Activated T-cell treated with anti-CD3 and anti-CD28 coated beads for 1 hour (primary cell): ENCODE results near the gene STARD13.
"Not testable (repeated sequence)": the region's sequence is repeated elsewhere in the genome, so short reads cannot be mapped to it uniquely, and the experiment has no call there.

Source experiments
- DNase-seq: peaks from one replicate; pipeline ENCODE4 v3.0.0-alpha.2; 2020; ENCODE audit warnings: low read depth

The STARD13 gene

DNA sequence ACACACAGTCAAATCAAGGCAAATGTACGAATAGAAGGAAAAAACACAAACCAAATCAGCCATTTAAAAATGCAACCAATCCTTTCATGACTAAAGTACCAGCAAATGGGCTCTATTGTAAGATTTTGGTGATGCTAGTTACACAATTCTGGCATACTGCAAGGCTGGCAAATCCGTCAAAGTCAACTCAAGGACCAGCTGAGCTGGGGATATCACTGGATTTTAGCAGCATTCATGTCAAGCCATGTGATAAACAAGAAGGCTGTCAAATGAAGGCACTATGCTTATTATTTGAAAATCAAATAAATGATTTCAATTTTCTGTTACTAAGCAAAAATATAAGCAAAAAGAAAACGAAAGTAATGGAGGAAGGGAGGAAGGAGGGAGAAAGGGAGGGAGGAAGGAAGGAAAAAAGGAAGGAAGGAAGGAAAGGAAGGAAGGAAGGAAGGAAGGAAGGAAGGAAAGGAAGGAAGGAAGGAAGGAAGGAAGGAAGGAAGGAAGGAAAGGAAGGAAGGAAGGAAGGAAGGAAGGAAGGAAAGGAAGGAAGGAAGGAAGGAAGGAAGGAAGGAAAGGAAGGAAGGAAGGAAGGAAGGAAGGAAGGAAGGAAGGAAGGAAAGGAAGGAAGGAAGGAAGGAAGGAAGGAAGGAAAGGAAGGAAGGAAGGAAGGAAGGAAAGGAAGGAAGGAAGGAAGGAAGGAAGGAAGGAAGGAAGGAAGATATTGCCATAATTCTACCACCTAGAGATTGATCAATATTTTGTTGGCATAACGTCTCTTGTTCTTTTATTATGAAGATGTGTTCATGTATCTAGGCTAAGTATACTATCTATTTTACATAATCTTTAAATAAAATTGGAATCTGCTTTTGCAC lies 108.0 kb downstream of the STARD13 start:
- DNase-seq, result not testable (repeated sequence)

DNA sequence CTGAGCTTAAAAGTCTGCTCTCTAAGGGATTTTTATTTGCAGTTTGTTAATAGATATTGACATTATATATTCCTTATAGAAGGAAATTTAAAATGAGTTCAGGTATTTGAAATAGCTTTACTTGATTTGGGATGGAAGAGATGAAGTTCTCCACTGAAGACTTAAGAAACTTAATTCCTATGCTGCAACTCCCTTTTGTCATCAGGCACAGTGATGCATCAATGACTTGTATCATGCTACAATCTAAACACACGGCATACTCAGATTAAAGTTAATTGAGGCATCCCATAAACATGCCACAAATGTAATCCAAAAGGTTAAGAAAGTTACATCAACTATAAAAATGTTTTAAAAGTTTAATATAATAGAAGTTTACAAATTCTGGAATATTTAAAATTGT lies 109.0 kb downstream of the STARD13 start:
- DNase-seq, result no peak

DNA sequence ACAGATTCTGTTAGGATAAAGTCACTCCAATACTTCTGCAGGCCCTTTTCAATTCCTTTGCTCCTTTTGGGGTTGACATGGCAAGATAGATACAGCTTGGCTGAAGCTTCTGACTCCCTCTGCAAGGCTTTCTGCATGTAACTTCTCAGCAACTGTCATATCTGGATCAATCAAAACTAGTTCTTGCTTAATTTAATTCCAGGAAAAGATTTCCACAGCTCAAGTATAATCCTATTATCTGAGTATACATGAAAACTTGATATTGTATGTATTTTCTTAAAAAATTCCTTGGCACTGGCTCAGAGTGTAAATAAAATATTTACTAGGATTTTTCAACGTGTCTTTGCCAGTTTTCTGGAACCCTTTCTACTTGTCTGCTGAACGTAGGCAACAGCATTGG lies 109.6 kb downstream of the STARD13 start:
- no peak for DNase-seq

DNA sequence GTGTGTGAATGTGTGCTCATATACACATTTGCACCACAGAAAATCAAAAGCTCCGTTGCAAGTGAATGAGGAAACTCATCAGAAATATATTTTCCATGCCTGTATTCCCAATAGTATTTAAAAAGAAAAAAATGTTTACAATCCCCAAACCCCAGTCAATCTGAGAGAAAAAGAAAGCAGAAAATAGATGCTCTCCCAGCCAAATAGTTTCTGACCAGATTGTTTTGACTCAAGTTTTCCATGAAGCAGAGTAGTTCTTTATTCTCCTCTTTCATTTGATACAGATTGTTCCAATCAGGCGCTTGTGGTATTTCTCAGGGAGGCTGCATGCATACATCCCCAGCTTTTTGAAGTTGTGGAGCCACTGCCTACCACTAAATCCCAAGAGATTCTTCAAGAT lies 110.6 kb downstream of the STARD13 start:
- DNase-seq, result no peak

DNA sequence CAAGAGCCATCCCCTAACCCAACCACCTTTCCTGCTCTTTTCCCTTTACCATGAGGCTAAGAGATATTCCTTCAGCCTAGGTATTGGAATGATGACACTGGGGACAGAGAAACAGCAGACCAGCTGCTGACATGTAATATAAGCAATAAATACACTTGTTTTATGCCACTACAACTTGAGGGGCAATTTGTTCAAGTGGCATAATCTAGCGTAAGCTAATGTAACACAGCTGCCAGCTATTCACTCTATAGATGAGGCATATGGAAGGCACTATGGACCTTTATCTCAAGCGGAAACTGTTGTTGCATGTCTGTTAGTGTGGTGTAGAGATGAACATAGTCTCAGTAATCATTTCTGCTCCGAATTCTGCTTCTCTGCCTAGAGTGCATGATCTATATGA lies 111.1 kb downstream of the STARD13 start:
- no peak for DNase-seq

DNA sequence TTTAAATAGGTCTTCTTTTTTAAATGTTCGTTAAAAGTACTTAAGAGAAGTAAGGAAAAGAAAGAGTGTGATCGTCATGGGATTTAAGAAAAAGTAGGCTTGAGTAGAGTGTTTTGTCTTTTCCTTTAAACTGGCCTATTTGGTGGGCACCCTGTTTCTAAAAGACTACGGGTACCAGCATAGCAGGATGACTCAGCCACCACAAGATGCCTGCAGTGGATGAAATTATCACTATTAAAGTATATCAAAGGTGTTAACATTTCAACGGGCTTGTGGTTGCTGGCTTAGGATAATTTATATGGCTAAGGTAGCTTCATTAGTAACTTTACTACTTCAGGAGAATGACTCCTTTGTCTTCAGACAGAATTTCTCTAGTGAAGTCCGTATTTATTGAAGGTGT lies 112.6 kb downstream of the STARD13 start:
- DNase-seq, result no peak

DNA sequence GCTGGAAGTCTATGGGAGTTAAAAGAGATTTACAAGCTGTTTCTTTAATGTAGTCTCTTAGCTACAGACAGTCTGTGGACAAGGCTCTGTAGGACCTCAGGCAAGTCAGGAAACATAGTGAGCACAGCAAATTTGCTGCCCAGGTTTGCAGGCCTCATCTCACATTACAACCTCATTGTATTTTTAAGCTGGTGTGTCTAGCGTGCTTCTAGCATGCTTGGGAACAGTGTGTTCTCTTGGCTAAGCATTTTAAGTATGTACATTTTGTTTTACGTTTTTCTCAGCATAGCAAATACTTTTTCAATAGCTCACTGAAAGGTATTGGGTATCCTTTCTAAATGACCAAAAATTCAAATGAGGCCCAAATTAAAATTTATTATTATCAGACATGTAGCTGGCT lies 113.2 kb downstream of the STARD13 start:
- DNase-seq, result no peak

DNA sequence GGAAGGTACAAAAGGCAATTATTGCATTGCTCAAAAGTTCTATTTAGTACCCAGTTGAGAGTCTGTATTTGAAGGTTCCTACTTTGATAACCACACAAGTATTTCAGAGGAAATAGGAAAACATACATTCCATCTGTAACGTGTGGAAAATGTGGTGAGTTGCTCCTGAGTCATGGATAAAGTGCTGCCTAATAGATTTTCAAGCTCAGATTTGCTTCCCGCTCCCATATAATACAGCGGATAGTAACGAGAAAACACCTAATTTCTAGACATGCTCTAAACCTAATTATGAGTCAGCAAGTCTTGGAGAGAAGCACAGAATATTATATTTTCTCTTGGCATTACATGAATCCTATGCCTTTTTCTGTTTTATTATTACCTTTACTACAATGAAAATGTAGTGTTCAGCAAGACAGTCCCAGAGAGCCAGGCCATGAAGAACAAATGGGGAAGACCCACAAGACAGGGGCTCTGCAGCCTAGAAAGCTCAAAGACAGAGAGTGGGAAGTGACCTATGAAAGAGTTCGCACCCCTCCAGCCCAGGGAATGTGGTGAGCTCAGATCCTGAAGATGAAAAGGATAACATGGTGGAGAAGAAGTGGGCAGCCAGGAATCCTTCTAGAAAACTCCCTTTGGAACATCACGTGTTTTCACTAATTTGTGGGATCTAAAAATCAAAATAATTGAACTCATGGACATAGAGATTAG lies 116.1 kb downstream of the STARD13 start:
- DNase-seq, result no peak

DNA sequence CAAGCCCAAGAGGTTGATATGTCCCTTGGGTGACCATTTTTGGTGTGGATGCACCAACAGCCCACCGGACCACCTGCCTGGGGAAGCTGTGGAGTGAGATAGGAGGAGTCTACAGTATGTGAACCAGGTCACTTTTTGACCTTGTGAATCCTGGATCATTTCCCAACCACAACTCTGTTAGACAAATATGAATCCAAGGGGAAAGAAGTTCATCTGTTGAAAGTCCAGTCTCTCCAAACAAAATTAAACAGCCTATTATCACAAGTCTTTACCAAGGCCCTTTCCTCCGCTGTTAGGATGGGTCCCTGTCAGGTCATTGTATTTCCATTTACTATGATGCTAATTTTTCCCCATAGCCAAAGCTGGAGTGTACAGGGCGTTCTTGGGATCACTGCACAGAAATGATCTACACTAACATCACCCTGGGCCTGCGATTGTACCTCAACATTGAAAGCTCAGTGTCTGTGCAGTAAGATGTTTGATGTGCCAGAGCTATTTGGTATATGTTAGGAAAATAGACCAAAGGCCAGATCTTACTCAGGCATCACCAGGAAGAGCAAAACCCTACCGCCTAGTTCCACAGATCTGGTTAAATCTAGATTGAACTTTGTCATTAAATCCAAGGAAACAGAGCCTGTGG lies 117.1 kb downstream of the STARD13 start:
- no peak for DNase-seq

DNA sequence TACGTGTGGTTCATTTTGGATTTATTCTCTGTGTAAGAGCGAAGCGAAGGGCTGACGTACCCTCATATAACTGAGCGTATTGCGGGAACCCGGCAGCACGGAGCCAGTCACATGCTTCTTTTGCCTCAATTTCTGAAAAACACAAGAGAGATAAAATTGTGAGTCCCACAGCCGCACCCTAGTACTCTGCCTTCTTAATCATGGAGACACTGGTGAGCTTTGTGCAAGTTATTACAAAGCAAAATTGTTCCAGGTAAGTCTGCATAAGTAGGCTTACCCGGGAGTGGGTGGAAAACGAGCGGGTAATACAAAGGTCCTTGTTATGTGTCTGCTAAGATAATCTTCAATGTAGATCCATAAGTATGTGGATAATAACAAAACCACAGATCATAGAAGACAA lies 118.1 kb downstream of the STARD13 start:
- DNase-seq, result no peak

DNA sequence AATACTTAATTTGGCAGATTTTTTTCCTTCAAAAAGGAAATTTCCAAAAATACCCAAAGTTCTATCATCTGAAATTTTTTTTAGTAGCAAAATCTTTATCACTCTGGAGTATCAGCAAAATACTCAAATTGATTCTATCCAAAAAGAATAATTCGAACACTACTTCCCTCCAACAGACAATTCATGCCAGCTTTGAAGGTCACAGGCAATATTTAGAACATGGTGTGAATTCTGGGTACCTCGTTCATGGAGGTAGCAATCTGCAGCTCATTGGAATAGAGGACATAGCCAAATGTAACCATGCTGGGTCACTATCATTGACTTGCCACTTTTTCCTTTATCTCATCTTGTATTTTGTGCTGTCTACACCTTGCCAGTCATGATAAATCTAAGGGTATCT lies 119.8 kb downstream of the STARD13 start:
- DNase-seq, result no peak

DNA sequence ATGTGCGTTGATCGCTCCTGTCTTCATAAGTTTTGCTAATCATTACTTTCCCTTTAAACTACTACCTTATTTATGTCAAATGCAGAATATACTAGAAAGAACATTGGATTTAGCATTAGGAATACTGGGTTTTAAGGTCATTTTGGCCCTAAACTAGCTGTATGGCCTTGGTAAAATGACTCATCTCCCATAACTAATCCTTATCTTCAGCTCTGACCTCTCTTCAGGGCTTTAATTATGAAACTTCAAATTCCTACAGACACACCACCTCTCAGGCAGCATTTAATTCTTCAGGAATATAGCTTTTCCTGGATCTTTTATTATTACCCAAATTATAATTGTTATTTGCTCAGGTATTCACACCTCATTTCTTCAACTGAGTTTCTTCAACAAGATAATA lies 121.2 kb downstream of the STARD13 start:
- no peak for DNase-seq

DNA sequence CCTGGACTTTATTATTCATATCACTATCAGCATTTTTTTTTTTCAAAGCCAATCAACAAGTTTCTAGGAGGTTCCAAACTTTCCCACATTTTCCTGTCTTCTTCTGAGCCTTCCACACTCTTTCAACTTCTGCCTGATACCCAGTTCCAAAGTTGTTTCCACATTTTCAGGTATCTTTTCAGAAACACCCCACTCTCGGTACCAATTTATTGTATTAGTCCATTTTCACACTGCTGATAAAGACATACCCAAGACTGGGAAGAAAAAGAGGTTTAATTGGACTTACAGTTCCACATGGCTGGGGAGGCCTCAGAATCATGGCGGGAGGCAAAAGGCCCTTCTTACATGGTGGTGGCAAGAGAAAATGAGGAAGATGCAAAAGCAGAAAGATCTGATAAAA lies 122.8 kb downstream of the STARD13 start:
- not testable (repeated sequence) for DNase-seq

DNA sequence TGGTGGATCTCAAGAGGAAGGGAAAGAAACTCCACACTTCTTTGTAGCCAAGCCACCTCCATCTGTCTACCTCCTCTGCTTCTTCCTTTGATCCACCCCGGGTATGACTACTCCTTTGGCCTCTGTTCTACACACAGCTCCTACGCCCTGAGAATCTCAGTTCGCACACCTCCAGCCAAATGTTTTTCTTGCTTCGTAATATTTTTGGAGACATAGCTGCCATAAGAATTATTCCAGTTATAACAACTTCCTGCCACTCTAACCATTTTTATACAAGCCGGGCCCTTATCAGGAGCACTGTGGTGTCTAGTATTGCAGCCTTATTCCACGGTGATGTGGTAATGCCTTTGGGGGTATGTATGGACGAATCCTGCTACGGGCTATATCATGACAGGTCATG lies 126.7 kb downstream of the STARD13 start:
- DNase-seq, result no peak

DNA sequence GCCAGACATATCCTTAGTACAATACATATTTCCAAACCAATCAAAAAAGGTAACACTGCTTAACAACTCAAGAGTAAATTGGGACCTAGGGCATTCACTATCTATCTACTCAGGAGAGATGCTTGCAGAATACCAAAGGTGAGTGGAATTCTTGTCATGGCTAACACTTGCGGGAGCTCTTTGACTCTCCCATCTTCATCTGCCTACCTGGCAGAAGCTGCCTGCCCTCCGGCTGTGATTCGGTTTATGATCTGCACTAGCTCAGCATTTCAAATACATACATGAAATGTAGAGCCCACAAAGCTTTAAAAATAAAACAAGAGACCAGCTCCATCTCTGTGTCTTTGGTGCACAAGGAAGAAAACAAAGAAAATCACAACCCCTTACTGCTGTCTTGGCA lies 127.3 kb downstream of the STARD13 start:
- DNase-seq, result no peak

DNA sequence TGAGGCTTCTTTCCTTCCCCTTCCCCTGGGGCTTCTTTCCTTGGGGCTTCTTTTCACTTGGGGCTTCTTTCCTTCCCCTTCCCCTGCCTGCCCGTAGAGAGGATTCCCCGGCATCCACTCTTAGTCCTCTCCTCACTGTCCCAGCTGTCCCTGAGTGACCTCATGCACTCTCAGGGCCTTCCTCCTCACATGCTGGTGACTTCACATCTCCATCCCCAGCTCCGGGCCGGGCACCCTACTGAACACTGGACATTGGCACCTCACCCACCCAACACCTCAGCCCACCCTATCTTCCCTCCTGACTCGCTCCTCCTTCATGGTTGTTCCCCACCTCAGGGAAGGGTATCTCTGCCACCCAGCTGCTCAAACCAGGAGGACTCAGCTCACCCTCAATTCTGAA lies 130.6 kb downstream of the STARD13 start:
- DNase-seq, result no peak

DNA sequence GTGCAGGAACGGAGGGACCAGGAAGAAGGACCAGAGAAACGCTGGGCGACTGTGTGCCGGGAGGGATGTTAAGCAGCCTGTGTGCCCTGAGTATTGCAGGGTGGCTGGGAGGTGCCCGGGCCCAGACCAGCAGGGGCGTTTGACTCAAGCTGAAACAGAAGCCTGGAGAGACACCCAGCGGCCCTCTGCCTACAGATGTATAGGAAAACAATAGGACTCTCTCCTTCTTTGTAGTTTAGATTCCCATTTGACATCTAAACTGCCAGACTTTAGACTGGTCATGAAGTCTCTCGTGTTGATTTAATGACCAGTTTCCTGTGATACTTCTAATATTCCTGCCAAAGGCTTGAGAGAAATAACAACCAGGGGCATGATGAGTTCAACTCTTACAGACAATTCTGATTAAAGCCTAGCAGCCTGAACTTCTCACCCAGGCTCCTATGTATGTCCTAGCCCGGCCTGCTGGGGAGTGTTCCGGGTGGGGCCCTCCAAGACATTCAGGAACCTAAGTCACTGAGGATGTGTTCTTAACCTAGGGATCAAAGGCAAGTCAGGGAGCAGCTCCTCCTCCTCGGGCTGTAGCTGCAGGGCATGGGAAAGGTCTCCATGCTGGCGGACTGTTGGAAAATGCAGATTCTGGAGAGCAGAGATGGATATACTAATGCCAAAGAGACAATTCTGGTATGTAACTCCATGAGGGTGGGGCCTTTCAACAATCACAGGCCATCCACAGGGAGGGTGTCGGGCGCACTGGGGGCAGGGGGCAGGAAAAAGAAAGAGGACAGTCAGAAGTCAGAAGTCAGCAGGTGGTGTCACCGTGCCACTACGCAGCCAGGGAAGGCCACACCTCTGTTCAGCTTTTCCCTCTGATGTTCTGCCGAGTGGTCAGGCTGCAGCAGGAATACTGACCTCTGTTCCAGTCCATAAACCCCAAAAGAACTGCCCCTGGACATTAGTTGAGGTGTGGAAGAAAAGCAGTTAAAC lies 131.8 kb downstream of the STARD13 start:
- DNase-seq, result no peak

DNA sequence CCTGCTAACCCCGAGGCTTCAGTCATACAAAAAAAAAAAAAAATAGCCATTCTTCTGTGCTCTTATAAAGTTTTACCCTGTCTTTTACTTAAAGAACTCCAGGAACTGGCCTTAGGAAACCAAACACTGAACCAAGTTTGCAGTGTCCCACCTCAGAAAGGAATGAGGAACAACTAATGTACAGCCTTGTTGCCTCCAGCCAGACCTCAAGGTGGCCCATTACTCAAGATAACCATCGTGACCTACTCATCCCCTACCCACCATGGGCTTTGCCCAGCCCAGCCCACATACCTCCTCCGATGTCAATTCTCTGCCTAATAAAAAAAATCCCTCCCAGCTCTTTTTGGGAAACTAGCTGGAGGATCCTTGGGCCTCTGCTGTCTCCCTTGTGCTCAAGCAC lies 133.2 kb downstream of the STARD13 start:
- DNase-seq, result no peak

DNA sequence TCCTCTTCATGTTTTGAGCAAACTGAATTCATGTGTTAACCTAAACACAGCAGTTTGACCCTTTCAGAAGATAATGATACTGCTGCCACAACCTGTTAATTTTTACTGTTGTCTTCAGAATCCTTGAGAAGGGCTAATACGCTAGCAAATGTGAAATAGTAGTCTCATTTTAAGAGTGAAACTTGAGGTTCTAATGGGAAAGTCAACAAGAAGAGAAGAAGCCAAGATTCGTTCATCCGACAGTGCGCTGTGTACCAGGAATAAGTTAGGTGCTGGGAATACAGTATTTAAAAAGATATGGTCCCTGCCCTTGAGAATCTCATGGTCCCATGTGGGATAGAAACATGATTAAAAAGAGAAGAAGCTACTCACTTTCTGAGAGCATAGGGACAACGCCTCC lies 134.9 kb downstream of the STARD13 start:
- no peak for DNase-seq

DNA sequence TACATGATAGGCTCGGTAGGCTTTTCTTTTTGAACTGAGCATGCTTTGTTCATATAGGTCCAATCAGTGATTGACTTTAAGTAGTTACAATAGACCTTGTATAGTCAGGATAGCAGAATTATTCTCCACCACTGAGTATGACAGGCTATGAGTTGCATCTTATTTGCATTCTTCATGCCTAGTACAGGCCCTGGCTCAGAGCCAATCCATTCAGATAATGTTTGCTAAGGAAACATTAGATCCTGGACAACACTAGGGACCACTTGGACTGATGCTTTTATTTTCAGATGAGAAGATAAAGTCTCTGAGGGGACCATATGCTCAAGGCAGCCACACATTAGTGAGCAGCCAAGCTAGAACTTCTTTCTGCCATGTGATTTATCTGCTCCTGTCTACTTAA lies 135.4 kb downstream of the STARD13 start:
- no peak for DNase-seq

DNA sequence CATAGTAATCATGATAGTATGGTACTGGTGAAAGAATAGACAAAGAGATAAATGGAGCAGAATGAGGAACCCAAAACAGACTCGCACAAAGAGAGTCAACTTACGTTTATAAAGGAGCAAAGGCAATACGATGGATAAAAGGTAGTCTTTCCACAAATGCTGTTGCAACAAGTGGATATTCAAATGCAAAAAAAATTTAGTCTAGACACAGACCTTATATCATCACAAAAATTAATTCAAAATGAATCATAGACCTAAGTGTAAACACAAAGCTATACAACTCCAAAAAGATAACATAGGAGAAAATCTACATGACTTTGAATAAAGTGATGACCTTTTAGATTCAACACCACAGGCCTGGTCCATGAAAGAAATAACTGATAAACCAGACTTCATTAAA lies 137.7 kb downstream of the STARD13 start:
- no peak for DNase-seq
